Endodermal cell (in vitro differentiated cells): ENCODE measurements around the gene PPP1R37. TPM values are rescaled to one million over a fixed set of nuclear protein-coding genes. Genes with fewer than 3 reads are reported as not detected.

Experiments used
- DNase-seq: peaks from one replicate; pipeline ENCODE4 v3.0.0-alpha.2; 2017
- H3K27ac ChIP-seq: 2 replicates; pipeline ENCODE4 v1.5.1; 2013; ENCODE audit warnings: mild to moderate bottlenecking, low read depth, low read length, moderate library complexity
- H3K27me3 ChIP-seq: 2 replicates; pipeline ENCODE4 v1.6.1; 2013; ENCODE audit warnings: mild to moderate bottlenecking, low read length, moderate library complexity; ENCODE audit not compliant: insufficient read depth, control insufficient read depth, poor library complexity, severe bottlenecking
- H3K36me3 ChIP-seq: 2 replicates; pipeline ENCODE4 v1.7.0; 2013; ENCODE audit warnings: mild to moderate bottlenecking, low read length, moderate library complexity; ENCODE audit not compliant: control insufficient read depth, insufficient read depth
- H3K4me1 ChIP-seq: one replicate; pipeline ENCODE4 v1.7.0; 2013; ENCODE audit warnings: low read length; ENCODE audit not compliant: control insufficient read depth, insufficient read depth
- H3K4me3 ChIP-seq: 2 replicates; pipeline ENCODE4 v1.5.1; 2013; ENCODE audit warnings: mild to moderate bottlenecking, low read length, moderate library complexity
- H3K9ac ChIP-seq: 2 replicates; pipeline ENCODE4 v1.6.1; 2013; ENCODE audit warnings: mild to moderate bottlenecking, low read length, moderate library complexity; ENCODE audit not compliant: poor library complexity, severe bottlenecking; ENCODE audit errors: extremely low read depth
- H3K9me3 ChIP-seq: 2 replicates; pipeline ENCODE4 v1.6.1; 2013; ENCODE audit warnings: mild to moderate bottlenecking, low read length, moderate library complexity; ENCODE audit not compliant: control insufficient read depth
- H3K27ac Mint-ChIP-seq: 2 replicates; pipeline ENCODE4 v1.8.0; 2020; ENCODE audit warnings: mixed read lengths
- H3K27me3 Mint-ChIP-seq: 2 replicates; pipeline ENCODE4 v1.8.0; 2021; ENCODE audit warnings: mild to moderate bottlenecking, mixed read lengths; ENCODE audit not compliant: insufficient read depth
- H3K36me3 Mint-ChIP-seq: 2 replicates; pipeline ENCODE4 v1.8.0; 2020; ENCODE audit warnings: low read depth, mixed read lengths
- H3K4me1 Mint-ChIP-seq: 2 replicates; pipeline ENCODE4 v1.8.0; 2020; ENCODE audit warnings: mixed read lengths
- H3K4me3 Mint-ChIP-seq: 2 replicates; pipeline ENCODE4 v1.8.0; 2020; ENCODE audit warnings: mild to moderate bottlenecking, moderate library complexity, mixed read lengths
- H3K9me3 Mint-ChIP-seq: 2 replicates; pipeline ENCODE4 v1.8.0; 2020; ENCODE audit warnings: mild to moderate bottlenecking, mixed read lengths
- CTCF ChIP-seq: fragments of 200-600 bp; sonication (generic); conservative IDR thresholded peaks from 2 replicates; pipeline ENCODE4 v1.5.0; 2021; ENCODE audit warnings: antibody characterized with exemption, mild to moderate bottlenecking
- WGBS, 2 experiments: methylation state at CpG; one replicate each; pipeline versions ENCODE4 v1.1.5 to v1.1.7; 2013; ENCODE audit warnings: missing lambda C conversion rate in 2 of 2, mixed read lengths in 1 of 2; ENCODE audit not compliant: insufficient coverage in 1 of 2, insufficient read length in 1 of 2; 5-methylcytosine and 5-hydroxymethylcytosine counted together
- total RNA-seq, 2 donors: library from RNA; stranded (reverse); fragmentation: NEBNext Ultra II Directional in 1 of 2; extraction: Animal tissue kit (Norgen Biotek cat#: 25700) in 1 of 2; gene quantifications; 2 replicates in 1 of 2; 3 replicates in 1 of 2; pipeline ENCODE4 v1.2.1, GENCODE V29; 2021

Gene PPP1R37
- total RNA-seq, 2 donors from 2014 or later = 23.6 to 32.5 TPM

GRCh38 chr19:45075301-45076028, 17.5 kb upstream of the PPP1R37 start:
- Histone ChIP-seq H3K4me1 (peaks cover 10% of the 10 kb centered on the region), H3K9ac (peak overlapping the region; percentile 3), H3K4me3 (peak overlapping the region; percentile 82), H3K36me3 (peaks cover 10% of the 10 kb centered on the region), H3K27me3 (no peaks in the 10 kb centered on the region), H3K9me3 (no peaks in the 10 kb centered on the region), H3K27ac (no peak overlapping the region)
- no peak for TF ChIP-seq CTCF
- peaks cover 19% of the 10 kb centered on the region for H3K36me3 Mint-ChIP-seq
- no peaks in the 10 kb centered on the region for H3K27me3 Mint-ChIP-seq
- H3K27ac Mint-ChIP-seq = peak overlapping the region; percentile 85
- H3K4me1 Mint-ChIP-seq = peaks cover 17% of the 10 kb centered on the region
- H3K9me3 Mint-ChIP-seq = no peaks in the 10 kb centered on the region
- 2 to 4% methylated on average over 11 to 20 of the region's 26 CpGs for WGBS, 2 experiments
- peak overlapping the region; percentile 76 for H3K4me3 Mint-ChIP-seq
- DNase-seq = peak; percentile 88

DNA sequence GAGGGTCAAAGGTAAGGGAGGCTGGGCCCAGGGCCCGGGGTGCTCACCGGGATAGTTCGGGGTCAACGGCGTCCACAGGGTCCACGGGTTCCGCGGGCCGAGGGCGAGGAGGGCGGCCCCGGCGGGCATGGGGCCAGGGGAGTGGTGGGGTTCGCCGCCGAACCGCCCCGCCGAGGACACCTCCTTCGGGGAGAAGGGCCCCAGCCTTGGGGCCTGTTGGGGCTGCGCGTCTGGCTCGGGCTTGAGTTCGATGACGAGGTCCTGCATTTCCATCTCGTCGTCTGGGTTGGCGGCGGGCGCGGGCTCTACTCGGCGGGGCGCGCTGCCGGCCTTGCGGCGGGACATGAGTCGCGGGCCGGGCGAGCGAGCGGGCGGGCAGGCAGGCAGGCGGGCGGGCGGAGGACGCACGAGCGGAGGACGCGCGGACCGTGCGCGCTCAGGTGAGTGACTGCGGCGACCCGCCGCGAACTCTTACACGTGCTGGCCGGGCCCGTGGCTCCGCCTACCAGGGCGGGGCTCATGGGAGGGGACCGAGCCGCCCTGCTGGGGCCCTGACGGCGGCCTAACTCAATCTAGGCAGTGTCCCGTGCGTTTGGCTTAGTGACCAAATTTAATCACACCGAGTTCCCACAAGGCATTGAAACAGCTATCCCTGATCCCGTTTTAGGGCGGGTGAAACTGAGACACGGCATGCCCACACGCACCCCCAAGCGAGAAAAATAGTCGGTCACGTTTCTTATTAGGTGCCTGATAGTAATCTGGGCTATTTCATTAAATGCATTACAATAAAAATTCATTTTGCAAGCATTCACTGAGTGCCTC, 16.7 kb upstream of the PPP1R37 start, which contains the start of gene ZNF296:
Gene ZNF296 (minus strand): TSS at position 450 of the 822 bp plus-strand sequence. CDS start 105 bp downstream, at position 345.
- H3K9me3 ChIP-seq = no peaks in the 10 kb centered on the region
- H3K27me3 ChIP-seq = no peaks in the 10 kb centered on the region
- H3K27ac Mint-ChIP-seq = peak within 1 kb of the TSS; percentile 93
- peaks cover 10% of the 10 kb centered on the region for H3K4me1 ChIP-seq
- no peak for TF ChIP-seq CTCF
- peak within 1 kb of the TSS; percentile 82 for H3K4me3 ChIP-seq
- no peaks in the 10 kb centered on the region for H3K27me3 Mint-ChIP-seq
- peak; percentile 94 for DNase-seq
- H3K9ac ChIP-seq = peak within 1 kb of the TSS; percentile 17
- peak within 1 kb of the TSS; percentile 99 for H3K4me3 Mint-ChIP-seq
- H3K36me3 ChIP-seq = peaks cover 9% of the 10 kb centered on the region
- no peaks in the 10 kb centered on the region for H3K9me3 Mint-ChIP-seq
- WGBS, 2 experiments = 2 to 3% methylated on average over 66 to 81 of the region's 81 CpGs
- H3K4me1 Mint-ChIP-seq = peaks cover 24% of the 10 kb centered on the region
- H3K27ac ChIP-seq = no peak within 1 kb of the TSS
- H3K36me3 Mint-ChIP-seq = peaks cover 14% of the 10 kb centered on the region

GRCh38 chr19:45076851-45077730, 15.9 kb upstream of the PPP1R37 start:
- WGBS, 2 experiments = 71 to 82% methylated on average over 10 to 15 of the region's 15 CpGs
- no peak for TF ChIP-seq CTCF
- H3K4me3 Mint-ChIP-seq = peak overlapping the region; percentile 99
- no peak overlapping the region for H3K27ac ChIP-seq
- peak overlapping the region; percentile 82 for H3K4me3 ChIP-seq
- peaks cover 31% of the 10 kb centered on the region for H3K4me1 Mint-ChIP-seq
- H3K9ac ChIP-seq = peak overlapping the region; percentile 17
- peaks cover 10% of the 10 kb centered on the region for H3K4me1 ChIP-seq
- no peaks in the 10 kb centered on the region for H3K9me3 Mint-ChIP-seq
- H3K27me3 ChIP-seq = no peaks in the 10 kb centered on the region
- no peaks in the 10 kb centered on the region for H3K27me3 Mint-ChIP-seq
- H3K36me3 ChIP-seq = peaks cover 13% of the 10 kb centered on the region
- H3K9me3 ChIP-seq = no peaks in the 10 kb centered on the region
- H3K27ac Mint-ChIP-seq = peak overlapping the region; percentile 93
- no peak for DNase-seq
- H3K36me3 Mint-ChIP-seq = peaks cover 19% of the 10 kb centered on the region
